ENCODE measurements around the gene QPRT.

- no peak for TF ChIP-seq CTCF (IDR thresholded peaks at IDR 0.05)
- no peak for TF ChIP-seq POLR2AphosphoS5 (IDR thresholded peaks at IDR 0.05)
- no peak for TF ChIP-seq POLR2A (IDR thresholded peaks at IDR 0.05)
Observed at GRCh38 chr16:29653471-29653870, 25.5 kb upstream of the QPRT start.
